HUDEP-2 (cell line): ENCODE results near the gene COQ3.

ENCODE experiments used
- DNase-seq, 76 experiments: peaks; one replicate each; lab custom pipeline; 2025; ENCODE audit not compliant: unreplicated experiment in 76 of 76; lab: John Stamatoyannopoulos, UW

COQ3 gene

GRCh38 chr6:99334526-99335127 lies 59.4 kb downstream of the COQ3 start:
- DNase-seq = peak in 30 of 76 experiments; percentile 9 to 64 (median 38)

DNA sequence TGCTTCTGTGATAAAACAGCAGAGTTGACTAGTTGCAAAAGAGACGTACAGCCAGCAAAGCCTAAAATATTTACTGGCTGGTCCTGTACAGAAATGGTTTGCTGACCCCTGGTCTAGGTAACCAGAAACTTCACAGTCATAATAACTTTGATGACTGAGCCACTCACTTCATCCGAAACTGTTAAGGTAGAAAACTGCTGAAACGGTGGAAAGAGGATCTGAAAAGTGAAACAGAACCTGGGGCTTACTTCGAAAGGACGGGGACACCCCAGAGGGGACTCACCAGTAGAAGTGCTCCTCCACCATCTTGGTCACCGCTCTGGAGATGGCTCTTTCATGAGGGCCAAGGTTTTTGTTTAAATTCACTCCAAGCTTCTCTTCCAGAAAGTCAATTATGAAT lies 60.9 kb downstream of the COQ3 start:
- DNase-seq = no peak

DNA sequence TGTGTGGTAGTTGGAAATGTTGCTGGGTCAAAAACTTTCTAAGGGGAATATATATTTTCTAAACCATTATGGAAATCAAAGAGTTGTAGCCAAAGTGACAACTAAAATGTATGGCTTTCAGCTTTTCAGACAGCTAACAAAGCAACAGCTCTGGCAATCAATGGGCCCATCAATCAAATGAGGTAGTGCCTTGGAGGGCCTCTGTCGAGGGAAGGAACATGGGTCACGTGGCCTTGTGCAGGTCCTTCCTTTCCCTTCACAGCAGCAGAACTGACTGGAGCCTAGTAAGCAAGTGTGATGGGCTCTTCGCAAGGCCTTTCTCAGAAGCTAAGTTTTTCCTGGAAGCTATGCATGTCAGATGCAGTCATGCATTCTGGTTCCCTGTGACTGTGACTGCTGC lies 62.5 kb downstream of the COQ3 start:
- no peak for DNase-seq

DNA sequence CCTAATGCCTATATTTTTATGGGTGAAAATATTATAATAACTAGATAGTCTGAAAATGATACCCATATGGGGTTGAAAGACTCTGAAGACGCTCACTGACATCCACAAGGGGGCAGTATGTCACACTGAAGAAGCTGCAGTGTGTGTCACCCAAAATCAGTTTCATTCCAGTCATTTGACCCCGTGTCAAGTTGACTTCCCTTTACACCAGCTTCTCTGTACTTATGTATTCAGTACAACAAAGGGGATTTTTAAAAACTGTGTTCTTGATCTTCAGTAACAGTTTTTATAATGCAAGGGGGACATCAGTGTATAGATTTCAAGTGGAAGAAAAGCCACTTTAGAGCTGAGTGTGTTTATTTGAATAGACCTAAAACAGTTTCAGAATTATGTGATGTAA lies 63.8 kb downstream of the COQ3 start:
- DNase-seq = peak in 52 of 76 experiments; percentile 6 to 76 (median 42)

DNA sequence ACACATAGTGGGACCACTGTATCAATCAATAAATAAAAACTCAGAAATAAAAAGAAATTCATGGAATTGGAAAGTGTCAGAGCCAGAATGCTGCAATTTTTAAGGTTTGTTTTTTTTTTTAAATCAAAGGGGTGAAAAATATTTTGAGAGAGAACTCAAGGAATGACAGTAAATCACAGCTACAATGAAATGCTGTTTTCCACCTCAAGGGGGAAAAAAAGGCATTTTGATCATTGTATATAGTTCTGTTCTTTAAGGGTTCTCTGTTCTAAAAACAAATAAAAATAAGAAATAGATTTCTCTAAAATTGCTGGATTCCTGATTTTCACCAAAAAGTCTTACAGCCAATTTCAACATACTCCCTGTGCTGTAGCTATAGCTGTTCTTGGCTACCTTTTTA lies 69.0 kb downstream of the COQ3 start:
- DNase-seq = no peak
